A549 treated with AZD2906 at 1 μM for 4 hours (cell line): ENCODE results near the gene TMEM47. TPM values are rescaled to one million over a fixed set of nuclear protein-coding genes. Genes with fewer than 3 reads are reported as not detected.

ENCODE experiments used
- total RNA-seq: library from RNA; stranded (reverse); fragments of 200-300 nt; extraction: Qiagen RNA extraction; gene quantifications from 5 replicates; pipeline ENCODE4 v1.2.3, GENCODE V29; 2022

The TMEM47 gene
- total RNA-seq: 1.1 to 1.6 TPM (median 1.5 TPM) in 5 replicates

DNA sequence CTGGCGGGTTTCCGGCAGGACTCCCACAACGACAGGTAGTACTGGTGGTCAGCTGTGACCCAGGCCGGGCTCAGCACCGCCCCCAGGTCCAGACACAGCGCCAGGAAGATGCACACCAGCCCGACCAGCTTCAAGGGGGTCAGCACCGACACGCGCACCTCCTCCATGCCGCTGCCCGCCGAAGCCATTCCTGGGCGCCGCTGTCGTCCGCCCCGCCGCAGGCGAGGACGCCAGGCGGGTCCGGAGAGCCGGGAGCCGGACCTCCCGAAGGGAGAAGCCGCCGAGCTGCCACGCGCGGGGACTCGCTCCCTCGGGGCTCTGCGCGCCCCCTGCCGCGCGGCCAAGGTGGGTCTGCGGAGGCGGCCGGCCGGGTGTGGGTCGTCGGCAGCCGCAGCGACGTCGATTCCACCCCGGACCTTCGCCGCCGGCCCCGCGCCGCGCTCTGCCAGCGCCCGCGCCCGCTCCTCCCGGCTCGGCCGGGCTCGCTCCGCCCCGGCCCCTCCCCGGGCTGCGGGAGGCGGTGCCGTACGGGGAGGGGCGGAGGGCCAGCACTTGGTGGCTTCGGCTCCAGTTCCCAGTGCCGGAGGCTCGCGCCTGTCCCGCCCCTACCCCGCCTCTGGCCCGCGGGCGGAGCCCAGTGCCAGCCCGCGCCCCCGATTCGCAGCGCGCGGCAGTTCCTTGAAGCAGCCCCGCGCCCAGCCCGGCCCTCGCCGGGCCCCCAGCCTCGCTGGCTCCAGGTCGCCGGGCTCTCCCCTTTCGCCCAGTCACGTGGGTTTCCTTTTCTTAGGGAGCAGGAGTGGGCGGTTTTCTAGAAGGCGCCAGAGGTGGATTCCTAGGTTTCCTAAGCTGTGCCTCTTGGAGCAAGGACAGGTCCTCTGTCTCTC lies at the start of gene TMEM47:
TMEM47 (minus strand) TSS at position 444 of the 884 bp plus-strand sequence; CDS start at position 188, 256 bp downstream.

